Occipital lobe (tissue), 2 donors: ENCODE measurements around the gene SMIM5. TPM values are rescaled to one million over a fixed set of nuclear protein-coding genes. Genes with fewer than 3 reads are reported as not detected.

Experiments used
- DNase-seq: peaks from one replicate; lab custom pipeline; 2025; lab: John Stamatoyannopoulos, UW
- total RNA-seq: library from RNA; depleted of rRNA; stranded (reverse); fragments of >200 nt; gene quantifications from one replicate; pipeline ENCODE4 v1.2.3, GENCODE V29; 2014

The SMIM5 gene
- total RNA-seq, 1 donor from 2014 or later: 0.47 TPM

GRCh38 chr17:75602644-75603043 is 30.6 kb upstream of the SMIM5 start:
- DNase-seq: no peak

- DNase-seq: no peak
Measured at GRCh38 chr17:75603123-75603522, 30.1 kb upstream of the SMIM5 start.

- no peak for DNase-seq
Measured at GRCh38 chr17:75604034-75604695, 29.1 kb upstream of the SMIM5 start.

- no peak for DNase-seq
Measured at GRCh38 chr17:75605790-75606189, 27.4 kb upstream of the SMIM5 start.

- no peak for DNase-seq
Measured at GRCh38 chr17:75607086-75607485, 26.1 kb upstream of the SMIM5 start.

GRCh38 chr17:75610103-75610984 is 22.9 kb upstream of the SMIM5 start:
- DNase-seq: no peak

GRCh38 chr17:75611851-75612429 is 21.3 kb upstream of the SMIM5 start:
- no peak for DNase-seq

GRCh38 chr17:75612906-75613626 is 20.2 kb upstream of the SMIM5 start:
- DNase-seq: no peak

- DNase-seq: no peak
Measured at GRCh38 chr17:75614006-75614405, 19.2 kb upstream of the SMIM5 start.

- DNase-seq: no peak
Measured at GRCh38 chr17:75614556-75615270, 18.5 kb upstream of the SMIM5 start.

GRCh38 chr17:75615301-75615700 is 17.9 kb upstream of the SMIM5 start:
- no peak for DNase-seq

- DNase-seq: no peak
Measured at GRCh38 chr17:75616521-75617122, 16.6 kb upstream of the SMIM5 start.

GRCh38 chr17:75617218-75617617 is 16.0 kb upstream of the SMIM5 start:
- no peak for DNase-seq

- no peak for DNase-seq
Measured at GRCh38 chr17:75617675-75618074, 15.6 kb upstream of the SMIM5 start.

GRCh38 chr17:75619506-75620431 is 13.5 kb upstream of the SMIM5 start:
- no peak for DNase-seq

- DNase-seq: no peak
Measured at GRCh38 chr17:75621489-75621888, 11.7 kb upstream of the SMIM5 start.

- no peak for DNase-seq
Measured at GRCh38 chr17:75622076-75622475, 11.2 kb upstream of the SMIM5 start.

GRCh38 chr17:75622771-75623273 is 10.4 kb upstream of the SMIM5 start:
- no peak for DNase-seq

- DNase-seq: no peak
Measured at GRCh38 chr17:75623386-75623785, 9.8 kb upstream of the SMIM5 start.
